ENCODE measurements around the gene OR9G4.

DNA sequence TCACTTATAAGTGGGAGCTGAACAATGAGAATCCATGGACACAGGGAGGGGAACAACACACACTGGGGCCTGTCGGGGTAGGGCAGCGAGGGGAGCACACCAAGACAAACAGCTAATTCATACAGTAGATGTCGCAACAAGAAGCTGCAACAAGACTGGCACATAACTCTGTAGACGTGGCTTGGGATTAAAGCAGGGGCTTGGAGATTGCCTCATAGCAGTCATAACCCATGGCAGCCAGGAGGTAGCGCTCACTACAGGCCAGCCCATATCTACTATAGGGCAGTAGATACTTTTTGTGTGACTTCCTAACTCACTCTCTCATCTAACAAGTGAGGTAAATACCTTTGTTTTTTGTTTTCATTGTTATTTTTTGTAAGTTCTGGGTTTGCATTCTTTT is 1.7 kb upstream of the OR9G4 start:
- TF ChIP-seq, protein P1, sequence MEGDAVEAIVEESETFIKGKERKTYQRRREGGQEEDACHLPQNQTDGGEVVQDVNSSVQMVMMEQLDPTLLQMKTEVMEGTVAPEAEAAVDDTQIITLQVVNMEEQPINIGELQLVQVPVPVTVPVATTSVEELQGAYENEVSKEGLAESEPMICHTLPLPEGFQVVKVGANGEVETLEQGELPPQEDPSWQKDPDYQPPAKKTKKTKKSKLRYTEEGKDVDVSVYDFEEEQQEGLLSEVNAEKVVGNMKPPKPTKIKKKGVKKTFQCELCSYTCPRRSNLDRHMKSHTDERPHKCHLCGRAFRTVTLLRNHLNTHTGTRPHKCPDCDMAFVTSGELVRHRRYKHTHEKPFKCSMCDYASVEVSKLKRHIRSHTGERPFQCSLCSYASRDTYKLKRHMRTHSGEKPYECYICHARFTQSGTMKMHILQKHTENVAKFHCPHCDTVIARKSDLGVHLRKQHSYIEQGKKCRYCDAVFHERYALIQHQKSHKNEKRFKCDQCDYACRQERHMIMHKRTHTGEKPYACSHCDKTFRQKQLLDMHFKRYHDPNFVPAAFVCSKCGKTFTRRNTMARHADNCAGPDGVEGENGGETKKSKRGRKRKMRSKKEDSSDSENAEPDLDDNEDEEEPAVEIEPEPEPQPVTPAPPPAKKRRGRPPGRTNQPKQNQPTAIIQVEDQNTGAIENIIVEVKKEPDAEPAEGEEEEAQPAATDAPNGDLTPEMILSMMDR (IDR thresholded peaks at IDR 0.05; ENCODE audit: low read depth, low read length, poor library complexity, severe bottlenecking): no peak
- no peak for TF ChIP-seq EZH2phosphoT487 (IDR thresholded peaks at IDR 0.05; ENCODE audit: borderline replicate concordance, low read length)
